Renal pelvis (tissue), 4 donors: ENCODE results near the gene ATP6V1G3. TPM values are rescaled to one million over a fixed set of nuclear protein-coding genes. Genes with fewer than 3 reads are reported as not detected.
"Not testable (repeated sequence)": the region's sequence is repeated elsewhere in the genome, so short reads cannot be mapped to it uniquely, and the experiment has no call there.

Experiments
- DNase-seq: peaks from one replicate; pipeline ENCODE4 v3.0.0-alpha.2; 2013
- polyA plus RNA-seq, 3 donors: library from polyadenylated mRNA; unstranded; fragments of 120-200 nt; gene quantifications; one replicate each; pipeline ENCODE4 v1.2.1, GENCODE V29; 2013; ENCODE audit not compliant: insufficient read length in 3 of 3

The ATP6V1G3 gene
- polyA plus RNA-seq, 3 donors = 3.1 to 8.4 (median 3.2) TPM

GRCh38 chr1:198498881-198499280 is 41.6 kb downstream of the ATP6V1G3 start:
- no peak for DNase-seq

- no peak for DNase-seq
Measured at GRCh38 chr1:198498103-198498385, 42.4 kb downstream of the ATP6V1G3 start.

GRCh38 chr1:198497326-198498102 is 43.0 kb downstream of the ATP6V1G3 start:
- no peak for DNase-seq

GRCh38 chr1:198496216-198497143 is 44.0 kb downstream of the ATP6V1G3 start:
- no peak for DNase-seq

GRCh38 chr1:198495631-198496030 is 44.8 kb downstream of the ATP6V1G3 start:
- DNase-seq = no peak

GRCh38 chr1:198494658-198495103 is 45.8 kb downstream of the ATP6V1G3 start:
- DNase-seq = no peak

GRCh38 chr1:198494139-198494538 is 46.3 kb downstream of the ATP6V1G3 start:
- no peak for DNase-seq

- no peak for DNase-seq
Measured at GRCh38 chr1:198493329-198493728, 47.2 kb downstream of the ATP6V1G3 start.

- DNase-seq = no peak
Measured at GRCh38 chr1:198492872-198493271, 47.6 kb downstream of the ATP6V1G3 start.

- no peak for DNase-seq
Measured at GRCh38 chr1:198491596-198491995, 48.9 kb downstream of the ATP6V1G3 start.

GRCh38 chr1:198491028-198491427 is 49.5 kb downstream of the ATP6V1G3 start:
- DNase-seq = no peak

- DNase-seq = no peak
Measured at GRCh38 chr1:198490224-198490623, 50.3 kb downstream of the ATP6V1G3 start.

GRCh38 chr1:198486903-198487302 is 53.6 kb downstream of the ATP6V1G3 start:
- DNase-seq = no peak

GRCh38 chr1:198483645-198484044 is 56.8 kb downstream of the ATP6V1G3 start:
- DNase-seq = no peak

- DNase-seq = no peak
Measured at GRCh38 chr1:198483006-198483405, 57.5 kb downstream of the ATP6V1G3 start.

- no peak for DNase-seq
Measured at GRCh38 chr1:198481661-198482060, 58.8 kb downstream of the ATP6V1G3 start.

GRCh38 chr1:198480876-198481275 is 59.6 kb downstream of the ATP6V1G3 start:
- no peak for DNase-seq

GRCh38 chr1:198477354-198477753 is 63.1 kb downstream of the ATP6V1G3 start:
- not testable (repeated sequence) for DNase-seq

Other genes with a start within 250 kb of the ATP6V1G3 start
- gene PTPRC, start 98.4 kb upstream of the ATP6V1G3 start, polyA plus RNA-seq = 1 to 10 TPM; 4.3 to 4.9 (median 4.8) TPM